GM21723 (cell line): Measurements from ENCODE around the gene SLC10A2.

Experiments
- ATAC-seq: cut with Tn5 transposase; IDR thresholded peaks from one replicate; pipeline ENCODE4 v1.9.1; 2021; ENCODE audit warnings: mild to moderate bottlenecking, moderate library complexity; ENCODE audit not compliant: unreplicated experiment

SLC10A2 gene

DNA sequence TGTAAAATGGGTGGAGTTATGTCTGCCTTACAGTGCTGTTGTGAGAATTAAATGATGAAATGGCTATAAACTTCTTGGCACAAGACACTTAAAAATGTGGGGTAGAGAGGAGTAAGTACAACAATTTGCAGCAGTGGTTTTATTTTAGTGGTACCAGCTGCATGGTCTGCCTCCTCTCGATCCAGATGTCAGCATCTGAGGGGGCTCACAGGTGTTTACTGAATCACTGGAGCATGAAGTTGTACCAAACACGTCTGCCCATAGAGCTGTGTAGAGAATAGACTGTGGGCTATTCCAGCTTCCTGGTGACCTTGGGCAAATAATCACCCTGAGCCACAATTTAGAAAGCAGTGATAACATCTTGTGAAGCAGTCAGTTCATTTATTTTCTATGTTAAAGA lies 11.1 kb downstream of the SLC10A2 start:
- no peak for ATAC-seq

DNA sequence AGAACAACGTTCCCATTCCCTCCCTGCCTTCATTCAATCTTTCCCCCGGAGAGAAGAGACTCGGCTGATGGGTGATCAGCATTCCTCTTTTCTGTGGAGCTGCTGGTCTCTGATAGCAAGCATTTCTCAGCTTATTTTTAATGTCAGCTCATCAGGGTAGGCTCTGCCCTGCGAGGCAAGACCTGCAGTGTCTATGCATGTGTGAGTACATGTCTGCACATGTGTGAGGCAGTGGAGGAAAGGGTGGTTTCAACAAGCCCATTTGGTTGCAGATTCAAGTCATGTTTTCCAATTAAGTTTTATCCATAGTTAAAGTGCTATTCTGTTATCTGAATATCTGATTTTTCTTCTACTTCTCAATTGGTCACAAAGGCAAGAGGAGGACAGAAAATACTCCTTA lies 19.5 kb downstream of the SLC10A2 start:
- no peak for ATAC-seq

- no peak for ATAC-seq
These were observed 22.2 kb downstream of the SLC10A2 start for GRCh38 chr13:103044056-103044455.

- no peak for ATAC-seq
These were observed 26.2 kb downstream of the SLC10A2 start for GRCh38 chr13:103040006-103040405.

- ATAC-seq = no peak
These were observed 27.0 kb downstream of the SLC10A2 start for GRCh38 chr13:103039183-103039582.

GRCh38 chr13:103036268-103036667 lies 29.9 kb downstream of the SLC10A2 start:
- ATAC-seq = no peak

- ATAC-seq = no peak
These were observed 32.2 kb downstream of the SLC10A2 start for GRCh38 chr13:103033999-103034398.

GRCh38 chr13:103031332-103031873 lies 34.8 kb downstream of the SLC10A2 start:
- peak; percentile 87 for ATAC-seq

DNA sequence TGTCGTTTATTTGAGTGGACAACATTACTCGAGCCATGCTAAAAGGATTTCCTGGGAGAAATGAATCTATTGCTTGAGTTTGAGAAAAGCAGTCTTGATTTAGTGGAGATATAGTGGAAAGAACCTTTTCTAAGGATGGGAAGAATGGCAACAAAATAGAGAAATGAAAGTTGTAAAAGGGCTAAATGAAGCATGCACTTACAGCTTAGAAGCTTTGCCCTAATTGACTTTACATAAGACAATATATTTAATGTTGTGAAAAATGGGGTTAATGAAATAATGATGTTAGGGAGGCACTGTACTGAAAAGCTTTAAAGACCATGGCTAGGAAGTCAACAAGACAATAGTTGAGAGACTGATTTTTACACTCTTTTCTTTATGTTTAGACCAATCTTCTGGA lies 35.4 kb downstream of the SLC10A2 start:
- ATAC-seq = no peak

DNA sequence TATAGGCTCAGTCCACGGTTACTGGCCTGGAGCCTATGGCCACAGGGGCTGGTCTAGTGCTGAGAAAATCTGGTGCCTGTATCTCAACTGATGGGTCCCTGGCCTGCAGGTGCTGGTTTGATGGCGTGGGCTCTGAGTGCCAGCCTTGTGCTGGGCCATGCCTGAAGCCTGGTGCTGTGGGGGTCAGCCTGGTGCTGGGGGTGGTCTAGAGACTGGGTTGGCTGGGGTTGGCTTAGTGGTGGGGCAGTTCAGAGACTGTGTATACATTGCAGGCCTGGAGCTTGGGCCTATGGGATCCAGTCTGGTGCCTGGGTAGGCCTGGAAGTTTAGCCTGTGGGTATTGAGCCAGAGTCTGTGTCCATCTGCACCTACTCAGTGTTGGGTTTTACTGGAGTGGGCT lies 36.4 kb downstream of the SLC10A2 start:
- ATAC-seq = no peak

GRCh38 chr13:103022336-103022735 lies 43.9 kb downstream of the SLC10A2 start:
- no peak for ATAC-seq

DNA sequence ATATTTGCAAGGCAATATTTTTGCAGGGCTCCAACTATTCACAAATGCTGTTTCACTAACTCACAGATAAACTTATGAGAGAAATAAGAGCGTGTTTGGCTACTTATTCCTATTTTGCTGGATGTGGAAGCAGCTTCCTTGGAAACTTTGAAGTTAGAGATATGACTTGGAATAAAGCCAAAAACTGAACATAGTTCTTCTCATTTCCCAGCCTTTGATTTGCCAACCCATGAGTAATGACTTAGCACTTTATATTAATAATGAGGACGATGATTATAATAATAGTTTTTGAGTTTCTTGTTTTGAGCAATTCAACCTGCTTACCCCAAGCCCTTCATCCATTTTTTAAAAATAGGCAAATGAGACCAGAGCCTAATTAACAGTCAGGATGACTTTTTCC lies 47.7 kb downstream of the SLC10A2 start:
- ATAC-seq = no peak

DNA sequence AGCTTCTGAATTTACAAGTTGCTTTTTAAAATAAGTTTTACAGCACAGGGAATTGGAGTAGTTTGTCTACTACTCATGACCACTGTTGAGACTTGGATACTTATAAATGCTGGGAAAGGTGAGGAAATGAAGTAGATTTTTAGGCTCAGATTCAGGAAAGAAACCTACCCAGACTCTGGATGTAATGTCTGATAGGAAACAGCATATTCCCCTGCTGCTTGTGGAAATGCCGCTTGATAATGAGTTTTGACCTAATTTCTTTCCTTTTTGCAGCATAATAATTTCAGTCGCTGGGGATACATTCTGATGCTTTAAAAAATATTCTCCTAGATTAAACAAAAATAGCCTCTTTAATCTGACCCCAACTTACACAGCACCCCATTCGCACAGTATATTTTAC lies 53.6 kb downstream of the SLC10A2 start:
- ATAC-seq = no peak

DNA sequence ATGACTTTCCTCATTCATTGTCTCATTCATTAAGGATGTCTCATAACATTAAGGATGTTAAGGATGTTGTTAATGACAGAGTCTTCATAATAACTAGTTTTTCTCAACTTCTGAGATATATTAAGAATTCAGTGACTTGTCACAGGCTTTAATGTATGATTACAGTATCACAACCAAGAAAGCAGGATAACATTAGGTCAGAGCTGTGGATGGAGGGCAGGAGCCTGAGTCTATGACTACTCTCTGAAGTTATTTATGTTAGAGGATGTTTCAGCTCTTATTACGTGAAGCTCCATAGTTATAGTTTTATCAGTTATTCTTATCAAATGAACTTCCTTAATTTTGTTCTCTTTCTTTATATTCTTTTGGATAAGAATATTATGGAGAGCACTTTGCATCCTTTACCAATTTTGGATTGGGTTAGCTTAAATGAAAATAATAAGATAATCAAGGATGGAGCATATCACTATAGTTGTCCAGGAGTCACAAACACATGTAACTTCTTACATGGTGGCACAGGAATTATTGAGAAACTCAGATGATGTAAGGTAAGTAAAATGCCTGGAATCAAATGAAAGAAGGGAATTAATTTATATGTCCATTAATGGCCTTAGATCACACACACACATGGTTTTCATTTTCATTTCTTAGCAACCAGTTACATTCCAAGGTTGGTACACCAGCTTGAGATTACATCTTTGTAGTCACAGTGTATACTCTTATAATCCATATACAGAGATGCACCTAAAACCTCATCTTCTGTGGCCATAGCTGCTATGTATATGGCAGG lies 57.0 kb downstream of the SLC10A2 start:
- no peak for ATAC-seq

DNA sequence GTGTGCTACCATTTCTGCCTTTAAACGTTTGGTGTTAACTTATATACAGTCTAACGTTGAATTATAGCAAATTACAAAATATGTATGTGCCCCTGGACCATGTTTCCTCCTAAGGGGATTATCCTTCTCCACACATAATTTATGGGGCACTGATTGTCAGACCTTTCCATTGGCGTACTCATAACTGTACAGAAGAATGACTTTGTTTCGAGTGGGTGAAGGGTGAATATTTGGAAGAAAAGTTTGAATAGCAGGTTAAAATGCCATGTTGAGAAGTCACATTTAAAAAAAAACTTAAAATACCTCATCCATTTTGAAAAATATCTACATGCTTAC lies 58.8 kb downstream of the SLC10A2 start:
- peak; percentile 35 for ATAC-seq

DNA sequence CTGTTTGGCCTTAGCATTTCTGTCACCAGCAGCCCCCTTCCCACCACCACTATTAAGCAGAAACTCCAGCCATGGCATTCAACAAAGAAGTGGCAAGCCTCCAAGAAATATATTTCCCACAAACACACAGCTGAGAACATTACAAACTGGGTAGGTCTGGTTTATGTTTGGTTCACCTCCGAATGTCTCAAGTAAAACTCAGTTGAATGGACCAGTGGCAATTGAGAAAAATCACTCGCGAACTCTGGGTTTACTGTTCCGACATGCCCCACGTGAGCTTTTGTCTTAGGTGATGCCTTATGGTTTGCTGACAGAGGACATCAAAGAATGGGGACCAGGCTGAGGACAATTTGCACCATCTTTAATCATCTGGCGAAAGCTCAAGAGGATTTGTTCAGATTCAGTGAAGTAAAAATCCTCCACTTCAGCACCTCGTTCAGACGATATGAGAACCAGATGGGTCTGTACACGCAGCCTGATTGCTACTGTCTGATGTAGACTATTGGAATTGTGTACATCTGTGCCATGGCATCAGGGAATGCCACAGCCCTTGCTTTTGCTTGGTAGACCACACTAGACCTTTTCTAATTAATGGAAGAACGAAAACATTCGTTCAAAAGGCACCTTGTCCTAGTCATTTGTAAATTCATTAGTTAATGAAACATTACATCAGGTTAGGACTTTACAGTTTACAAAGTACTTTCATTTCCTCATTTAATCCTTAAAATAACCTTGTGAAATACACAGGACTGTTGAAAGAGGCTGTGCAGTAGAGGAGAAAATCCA lies 59.4 kb downstream of the SLC10A2 start:
- peak; percentile 93 for ATAC-seq

DNA sequence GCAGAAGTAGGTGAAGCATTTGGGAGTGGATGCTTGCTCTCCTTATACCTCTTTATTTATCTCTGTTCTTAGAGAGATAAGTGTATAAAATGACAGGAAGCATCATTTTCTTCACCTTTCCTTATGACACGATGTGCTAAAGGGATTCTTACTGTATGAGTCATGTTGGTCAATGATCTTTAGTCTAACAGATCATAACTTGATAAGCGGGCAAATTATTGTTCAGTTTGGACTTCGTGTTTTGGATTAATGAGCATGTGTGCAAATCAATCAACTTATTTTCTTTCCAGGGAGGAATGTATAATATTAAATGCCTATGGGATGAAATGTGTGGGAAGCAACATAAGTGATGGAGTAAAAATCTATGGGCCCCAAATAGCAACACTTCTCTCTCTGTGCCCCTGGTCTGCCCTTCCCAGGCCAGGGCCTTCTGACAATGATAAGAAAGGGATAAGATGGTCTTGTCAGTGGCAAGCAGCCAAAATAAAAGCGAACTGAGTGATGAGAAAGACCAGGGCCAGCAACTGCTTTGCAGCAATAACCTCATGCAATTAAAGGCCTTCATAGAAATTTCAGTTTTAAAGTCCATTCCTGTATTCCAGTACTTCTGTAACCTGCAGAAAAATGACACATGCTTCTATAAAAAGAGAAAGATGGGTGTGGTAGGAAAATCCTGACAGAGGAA lies 61.4 kb downstream of the SLC10A2 start:
- no peak for ATAC-seq

DNA sequence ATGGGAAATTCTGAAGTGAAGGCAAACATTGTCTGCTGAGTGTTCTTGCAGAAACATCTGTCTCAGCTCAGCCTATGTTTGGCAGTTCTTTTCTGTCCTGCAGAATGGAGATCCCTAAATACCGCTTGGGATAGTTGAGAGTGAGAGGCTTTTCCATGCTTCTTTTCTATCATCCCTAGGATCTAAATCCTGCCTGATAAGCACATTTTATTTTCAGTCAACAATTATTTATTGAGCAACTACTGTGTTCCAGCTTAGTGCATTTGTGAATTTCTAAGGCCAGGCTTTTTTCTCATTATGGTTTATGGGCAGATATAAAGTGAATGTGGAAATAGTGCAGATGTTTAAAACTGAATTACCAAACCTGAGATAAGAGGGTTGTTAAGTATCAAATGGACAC lies 62.6 kb downstream of the SLC10A2 start:
- no peak for ATAC-seq

DNA sequence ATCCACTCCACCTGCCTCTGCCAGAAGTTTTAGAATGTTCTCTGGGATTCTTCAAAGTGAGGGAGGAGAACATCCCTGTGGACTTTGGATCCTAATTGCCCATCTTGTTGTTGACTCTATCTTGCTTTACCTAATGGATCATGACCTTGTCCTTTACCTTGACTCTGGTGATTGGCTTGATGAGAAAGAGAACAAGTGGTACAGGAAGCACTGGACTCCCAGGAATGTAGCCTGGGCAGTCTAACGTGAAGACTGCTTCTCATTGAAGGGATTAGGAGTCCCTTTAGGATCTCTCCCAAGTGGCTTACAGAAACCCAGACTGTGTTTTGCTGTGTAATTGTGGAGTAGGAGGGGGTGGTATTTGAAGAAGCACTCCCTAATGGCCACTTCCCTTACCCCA lies 63.9 kb downstream of the SLC10A2 start:
- no peak for ATAC-seq

GRCh38 chr13:103000157-103000556 lies 66.1 kb downstream of the SLC10A2 start:
- ATAC-seq = no peak

DNA sequence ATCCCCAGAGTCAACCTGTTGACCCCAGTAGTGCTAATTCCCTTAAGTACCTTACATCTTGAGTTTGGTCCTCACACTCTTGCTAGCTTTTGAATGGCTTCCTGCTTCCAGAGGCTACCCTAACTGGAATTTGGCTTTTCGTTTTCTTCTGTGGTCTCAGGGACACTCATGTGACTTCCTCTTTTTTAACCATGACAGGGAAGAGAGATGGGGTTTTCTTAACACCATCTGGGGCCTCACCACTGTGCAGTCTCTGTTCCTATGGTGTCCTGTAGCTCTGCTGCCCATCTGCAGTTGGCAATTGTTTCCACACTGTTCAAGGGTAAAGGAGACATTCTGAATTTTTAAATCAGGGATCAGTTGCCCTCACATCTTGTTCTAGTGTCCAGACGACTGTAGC lies 66.7 kb downstream of the SLC10A2 start:
- ATAC-seq = peak; percentile 71
